IPS-20b (cell line): ENCODE data around the gene IGFBP7.

ENCODE experiments used
- H3K27ac ChIP-seq: one replicate; pipeline ENCODE4 v1.5.1; 2013; ENCODE audit warnings: low read length
- H3K27me3 ChIP-seq: 2 replicates; pipeline ENCODE4 v1.6.1; 2013; ENCODE audit warnings: mild to moderate bottlenecking, low read length, inconsistent platforms; ENCODE audit not compliant: insufficient read depth
- H3K36me3 ChIP-seq: 2 replicates; pipeline ENCODE4 v1.6.1; 2013; ENCODE audit warnings: low read depth, mild to moderate bottlenecking, inconsistent platforms, low read length, moderate library complexity; ENCODE audit not compliant: insufficient read depth
- H3K4me1 ChIP-seq: 2 replicates; pipeline ENCODE4 v1.6.1; 2013; ENCODE audit warnings: mild to moderate bottlenecking, control low read depth, inconsistent platforms, low read length, moderate library complexity; ENCODE audit not compliant: insufficient read depth
- H3K4me3 ChIP-seq: 2 replicates; pipeline ENCODE4 v1.5.1; 2013; ENCODE audit warnings: mild to moderate bottlenecking, low read length, inconsistent platforms
- H3K9ac ChIP-seq: 2 replicates; pipeline ENCODE4 v1.6.1; 2013; ENCODE audit warnings: low read depth, mild to moderate bottlenecking, inconsistent platforms, low read length, moderate library complexity
- H3K9me3 ChIP-seq: 2 replicates; pipeline ENCODE4 v1.6.1; 2013; ENCODE audit warnings: mild to moderate bottlenecking, low read depth, low read length, inconsistent platforms; ENCODE audit not compliant: insufficient read depth

IGFBP7 gene

DNA sequence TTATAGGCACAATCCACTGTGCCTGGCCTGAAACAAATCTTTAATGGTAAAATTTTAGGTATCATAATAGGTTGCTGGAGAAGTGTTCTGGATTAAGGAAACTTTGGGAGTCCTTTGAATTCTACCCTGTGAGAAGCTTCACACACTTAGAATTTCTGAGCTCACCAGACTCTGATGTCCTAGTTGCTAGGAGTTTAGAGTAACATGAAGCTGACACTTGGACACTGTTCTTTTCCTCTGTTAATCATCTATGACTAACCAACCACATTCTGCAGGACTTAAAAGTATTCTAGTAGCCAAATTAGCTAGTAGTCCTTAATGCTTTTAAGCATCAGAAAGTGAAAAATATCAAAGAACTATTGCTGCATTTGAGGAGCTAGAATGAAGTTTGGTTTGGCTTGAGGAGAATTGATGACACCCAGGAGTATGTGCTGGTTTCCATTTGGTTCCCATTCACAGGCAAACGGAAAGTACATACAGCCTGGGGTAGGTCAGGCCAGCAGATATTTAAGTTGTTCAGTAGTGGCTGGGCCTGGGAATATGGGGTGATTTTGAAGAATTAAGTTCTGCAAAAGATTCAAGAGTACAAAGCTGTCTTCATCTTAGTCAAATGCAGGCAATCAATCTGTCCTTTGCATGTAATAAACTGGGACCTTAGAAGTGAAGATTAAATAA is 38.8 kb upstream of the IGFBP7 start:
- H3K9ac ChIP-seq: no peak overlapping the region
- H3K27ac ChIP-seq: no peak overlapping the region
- H3K4me3 ChIP-seq: no peak overlapping the region
- no peaks in the 10 kb centered on the region for H3K36me3 ChIP-seq
- H3K4me1 ChIP-seq: no peaks in the 10 kb centered on the region
- peaks cover 6% of the 10 kb centered on the region; the same call in 1 of the 2 replicates for H3K27me3 ChIP-seq
- no peaks in the 10 kb centered on the region for H3K9me3 ChIP-seq

DNA sequence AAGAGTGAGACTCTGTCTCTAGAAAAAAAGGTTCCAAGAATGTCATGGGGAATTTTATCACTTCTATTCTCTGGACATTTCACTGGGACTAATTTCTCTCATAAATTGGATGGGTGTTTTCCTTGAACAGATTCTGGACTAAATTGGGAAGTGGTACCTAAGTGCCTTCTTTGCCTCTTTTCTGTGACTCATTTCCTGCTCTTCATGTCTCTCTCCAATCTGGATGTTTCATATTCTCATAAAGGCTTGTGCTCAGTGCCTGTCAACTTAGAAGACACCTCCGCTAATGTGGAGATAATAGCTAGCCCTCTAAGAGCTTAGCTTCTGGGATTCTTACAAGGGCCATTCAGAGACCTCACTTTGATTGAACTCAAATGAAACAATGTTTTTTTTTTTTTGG is 38.0 kb upstream of the IGFBP7 start:
- no peaks in the 10 kb centered on the region for H3K27me3 ChIP-seq
- no peaks in the 10 kb centered on the region for H3K36me3 ChIP-seq
- H3K27ac ChIP-seq: no peak overlapping the region

DNA sequence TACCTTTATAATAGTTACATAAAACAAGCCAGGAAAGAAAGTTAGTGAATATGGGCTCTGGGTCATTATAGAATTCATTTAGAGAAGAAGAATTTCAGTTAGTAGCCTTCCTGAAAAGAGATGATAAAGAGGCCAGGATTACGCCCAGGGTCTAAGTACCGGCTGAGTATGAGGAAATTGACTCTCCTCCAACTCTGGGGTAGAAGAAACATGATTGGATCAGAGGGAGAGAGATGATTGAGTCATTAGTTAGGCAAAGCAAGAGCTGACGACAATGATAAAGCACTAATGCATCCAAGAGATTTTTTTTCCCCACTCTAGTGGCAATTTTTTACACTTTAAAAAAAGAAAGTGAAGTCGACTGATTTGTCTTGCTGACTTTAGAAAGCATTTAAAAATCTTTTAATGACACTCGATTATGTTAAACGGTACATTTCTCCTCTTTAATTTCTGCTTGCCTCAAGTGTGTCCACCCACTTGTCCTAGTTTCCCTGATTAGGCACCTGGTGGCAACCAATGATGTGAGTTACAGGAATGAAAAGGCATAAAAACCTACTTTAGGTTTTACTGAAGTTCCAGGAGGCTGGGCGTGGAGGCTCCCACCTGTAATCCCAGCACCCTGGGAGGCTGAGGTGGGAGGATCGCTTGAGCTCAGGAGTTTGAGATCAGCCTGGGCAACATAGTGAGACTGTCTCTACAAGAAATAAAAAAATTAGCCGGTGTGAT is 37.3 kb upstream of the IGFBP7 start:
- Histone ChIP-seq H3K9me3 (no peaks in the 10 kb centered on the region), H3K36me3 (no peaks in the 10 kb centered on the region), H3K4me1 (no peaks in the 10 kb centered on the region), H3K9ac (no peak overlapping the region), H3K4me3 (no peak overlapping the region), H3K27me3 (no peaks in the 10 kb centered on the region), H3K27ac (no peak overlapping the region)

More for the DNA sequence above, 38.0 kb upstream of the IGFBP7 start:
- no peaks in the 10 kb centered on the region for H3K4me1 ChIP-seq
- no peaks in the 10 kb centered on the region for H3K9me3 ChIP-seq
- H3K9ac ChIP-seq: no peak overlapping the region
- H3K4me3 ChIP-seq: no peak overlapping the region

DNA sequence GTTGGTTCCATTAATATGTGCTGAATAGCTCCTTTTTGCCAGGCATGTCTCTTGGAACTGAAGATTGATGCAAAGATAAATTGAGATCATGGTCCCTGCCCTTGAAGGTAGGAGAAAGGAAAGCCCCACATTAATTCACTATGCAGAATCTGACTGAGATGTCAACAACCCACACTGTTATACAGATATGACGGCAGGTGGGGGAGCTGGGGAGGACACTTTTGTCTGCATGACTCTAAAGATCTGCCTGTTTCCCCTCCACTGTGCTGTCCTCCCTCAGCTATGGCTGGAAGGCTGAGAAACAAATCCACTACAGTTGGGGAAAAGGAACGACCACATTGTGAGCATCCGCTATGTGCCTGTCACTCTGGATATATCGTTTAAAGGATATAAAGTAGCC is 36.3 kb upstream of the IGFBP7 start:
- no peak overlapping the region for H3K4me3 ChIP-seq
- no peaks in the 10 kb centered on the region for H3K36me3 ChIP-seq
- no peaks in the 10 kb centered on the region for H3K27me3 ChIP-seq
- no peaks in the 10 kb centered on the region for H3K4me1 ChIP-seq
- no peak overlapping the region for H3K27ac ChIP-seq
- no peak overlapping the region for H3K9ac ChIP-seq
- no peaks in the 10 kb centered on the region for H3K9me3 ChIP-seq

DNA sequence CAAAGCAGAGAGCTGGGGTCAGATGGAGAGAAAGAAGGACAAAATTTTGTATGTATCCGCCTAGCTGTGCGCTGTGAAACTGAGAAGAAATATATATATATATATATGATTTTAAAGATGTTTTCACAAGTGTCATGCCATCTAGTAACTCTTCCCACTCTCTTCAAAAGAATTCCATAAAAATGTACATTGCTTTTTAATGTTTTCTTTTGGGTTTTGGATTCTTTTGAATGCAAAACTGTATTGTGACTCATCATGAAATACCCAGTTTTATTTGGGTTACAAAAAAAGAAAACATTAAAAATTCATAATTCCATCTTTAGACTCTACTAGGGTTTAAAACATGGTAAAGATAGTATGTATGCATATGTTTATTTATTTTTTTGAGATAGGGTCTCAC is 34.3 kb upstream of the IGFBP7 start:
- no peak overlapping the region for H3K4me3 ChIP-seq
- H3K27ac ChIP-seq: no peak overlapping the region
- H3K9ac ChIP-seq: no peak overlapping the region

DNA sequence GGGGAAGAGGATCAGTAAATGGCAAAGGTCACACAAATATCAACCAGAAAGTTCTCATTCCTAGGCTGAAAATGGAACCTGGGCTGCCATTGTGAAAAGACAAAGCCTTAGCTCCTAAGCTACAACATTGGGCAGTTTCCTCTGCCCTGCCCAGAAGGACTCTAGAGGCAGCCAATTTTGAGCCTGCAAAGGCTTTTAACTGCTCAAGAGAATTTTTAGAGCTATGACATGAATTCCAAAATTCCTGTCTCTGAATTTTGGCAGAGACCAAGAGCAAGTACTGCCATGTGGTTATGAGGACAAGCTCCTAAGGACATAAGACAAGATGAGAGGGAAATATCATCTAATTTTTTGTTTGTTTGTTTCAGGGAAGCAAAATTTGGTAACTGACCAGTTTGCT is 29.6 kb upstream of the IGFBP7 start:
- H3K4me3 ChIP-seq: no peak overlapping the region
- no peaks in the 10 kb centered on the region for H3K36me3 ChIP-seq
- peaks cover 23% of the 10 kb centered on the region for H3K9me3 ChIP-seq

More for the DNA sequence above, 34.3 kb upstream of the IGFBP7 start:
- Histone ChIP-seq H3K36me3 (no peaks in the 10 kb centered on the region), H3K9me3 (no peaks in the 10 kb centered on the region), H3K27me3 (no peaks in the 10 kb centered on the region), H3K4me1 (no peaks in the 10 kb centered on the region)

DNA sequence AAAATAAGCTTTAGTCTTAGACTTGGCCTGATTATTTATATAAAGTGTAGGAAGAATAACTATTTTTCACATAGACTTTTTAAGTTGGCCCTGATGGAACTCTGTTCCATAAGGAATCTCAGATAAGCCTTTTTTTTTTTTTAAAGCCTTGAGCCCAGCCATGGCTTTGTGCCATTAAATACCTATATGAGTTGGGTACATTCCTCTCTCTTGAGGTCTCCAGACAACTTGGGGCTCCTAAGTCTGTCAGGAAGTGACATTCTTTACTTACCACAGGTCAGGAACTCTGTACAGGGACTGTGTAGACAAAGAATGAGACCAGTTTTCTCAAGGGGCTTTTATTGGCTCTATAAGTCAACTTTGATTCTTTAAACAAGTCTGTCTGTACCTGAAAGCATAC is 27.1 kb upstream of the IGFBP7 start:
- Histone ChIP-seq H3K4me1 (peaks cover 2% of the 10 kb centered on the region; the same call in 1 of the 2 replicates), H3K27ac (no peak overlapping the region), H3K9ac (no peak overlapping the region), H3K36me3 (no peaks in the 10 kb centered on the region), H3K9me3 (peaks cover 23% of the 10 kb centered on the region), H3K4me3 (no peak overlapping the region), H3K27me3 (no peaks in the 10 kb centered on the region)

More for the DNA sequence above, 29.6 kb upstream of the IGFBP7 start:
- Histone ChIP-seq H3K27ac (no peak overlapping the region), H3K4me1 (no peaks in the 10 kb centered on the region), H3K9ac (no peak overlapping the region), H3K27me3 (no peaks in the 10 kb centered on the region)

DNA sequence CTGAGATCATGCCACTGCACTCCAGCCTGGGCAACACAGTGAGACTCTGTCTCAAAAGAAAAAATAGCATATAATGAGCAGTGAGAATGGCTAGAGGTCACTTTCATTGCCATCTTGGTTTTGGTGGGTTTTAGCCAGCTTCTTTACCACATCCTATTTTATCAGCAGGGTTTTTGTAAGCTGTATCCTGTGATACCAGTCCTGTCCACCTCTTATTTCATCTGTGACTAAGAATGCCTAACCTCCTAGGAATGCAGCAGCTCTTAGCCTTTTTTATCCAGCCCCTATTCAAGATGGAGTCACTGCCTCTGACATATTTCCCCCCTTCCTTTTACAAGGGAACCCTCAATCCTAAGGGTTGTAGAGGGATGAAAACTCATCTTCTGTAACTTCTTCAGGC is 26.1 kb upstream of the IGFBP7 start:
- Histone ChIP-seq H3K4me3 (no peak overlapping the region), H3K36me3 (no peaks in the 10 kb centered on the region), H3K27ac (no peak overlapping the region), H3K4me1 (peaks cover 6% of the 10 kb centered on the region; the same call in 1 of the 2 replicates), H3K9ac (no peak overlapping the region), H3K9me3 (peaks cover 23% of the 10 kb centered on the region), H3K27me3 (no peaks in the 10 kb centered on the region)

DNA sequence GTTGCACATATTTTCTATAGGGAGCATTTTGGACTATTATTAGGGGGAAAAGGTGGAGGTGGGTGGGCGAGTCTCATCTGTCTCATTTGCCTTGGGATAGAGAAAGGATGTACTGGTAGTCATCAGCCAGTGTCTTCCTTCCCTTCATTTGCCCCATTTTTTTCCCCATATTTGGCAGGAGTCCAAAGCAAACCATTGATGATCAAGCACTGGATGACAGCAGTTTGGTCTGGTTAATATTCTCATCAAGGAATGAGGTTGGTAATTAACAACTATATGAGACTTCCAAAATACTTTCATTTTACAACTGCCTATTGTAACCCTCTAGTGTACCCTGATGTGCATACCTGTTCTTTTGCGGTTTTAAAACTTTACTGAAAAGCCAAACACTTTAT is 22.6 kb upstream of the IGFBP7 start:
- peaks cover 12% of the 10 kb centered on the region for H3K9me3 ChIP-seq
- H3K27me3 ChIP-seq: no peaks in the 10 kb centered on the region
- peaks cover 6% of the 10 kb centered on the region; the same call in 1 of the 2 replicates for H3K4me1 ChIP-seq
- H3K4me3 ChIP-seq: no peak overlapping the region
- H3K27ac ChIP-seq: no peak overlapping the region
- H3K9ac ChIP-seq: no peak overlapping the region
- no peaks in the 10 kb centered on the region for H3K36me3 ChIP-seq

DNA sequence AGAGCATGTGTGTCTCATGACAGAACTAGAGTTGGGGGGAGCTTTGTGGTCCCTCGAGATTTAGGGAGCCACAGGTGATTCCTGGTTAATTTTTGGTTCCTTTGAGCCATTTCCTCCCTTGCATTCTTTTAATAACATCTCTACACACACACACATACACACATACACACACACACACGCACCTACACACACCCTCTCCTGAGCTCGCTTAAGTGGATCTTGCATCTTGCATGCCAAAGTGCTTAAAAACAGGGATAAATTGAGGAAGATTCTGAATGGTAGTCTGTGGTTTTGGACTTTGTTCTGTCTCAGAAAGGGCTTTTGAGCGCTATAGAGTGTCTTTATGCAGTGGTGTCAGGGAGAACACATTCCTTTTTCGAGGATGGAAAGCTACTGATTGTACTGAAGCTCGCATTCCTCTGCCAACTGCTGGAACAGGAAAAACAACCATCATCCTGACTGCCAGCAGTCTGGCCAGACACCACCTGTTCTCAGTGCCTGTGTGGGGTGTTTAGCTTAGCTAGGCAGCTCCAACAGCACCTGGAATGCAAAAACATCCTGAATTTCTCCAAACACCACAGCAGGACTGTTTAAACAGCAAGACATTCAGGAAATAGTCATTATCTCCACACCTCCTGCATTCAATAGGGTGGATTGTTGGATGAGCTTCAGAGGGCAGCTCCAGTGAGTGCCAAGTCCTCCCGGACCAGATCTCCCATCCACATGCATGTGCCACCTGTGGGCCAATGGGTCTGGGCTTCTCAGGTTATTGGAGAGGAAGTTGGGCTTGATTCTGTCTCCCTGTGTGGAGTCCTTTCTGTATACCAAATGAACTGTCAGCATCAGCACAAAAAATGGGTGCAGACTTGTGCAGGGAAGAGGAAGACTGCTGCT is 21.9 kb upstream of the IGFBP7 start:
- H3K27me3 ChIP-seq: no peaks in the 10 kb centered on the region
- H3K4me1 ChIP-seq: peaks cover 6% of the 10 kb centered on the region; the same call in 1 of the 2 replicates
- no peak overlapping the region for H3K27ac ChIP-seq
- no peaks in the 10 kb centered on the region for H3K36me3 ChIP-seq
- peaks cover 11% of the 10 kb centered on the region for H3K9me3 ChIP-seq
- no peak overlapping the region for H3K4me3 ChIP-seq
- no peak overlapping the region for H3K9ac ChIP-seq

DNA sequence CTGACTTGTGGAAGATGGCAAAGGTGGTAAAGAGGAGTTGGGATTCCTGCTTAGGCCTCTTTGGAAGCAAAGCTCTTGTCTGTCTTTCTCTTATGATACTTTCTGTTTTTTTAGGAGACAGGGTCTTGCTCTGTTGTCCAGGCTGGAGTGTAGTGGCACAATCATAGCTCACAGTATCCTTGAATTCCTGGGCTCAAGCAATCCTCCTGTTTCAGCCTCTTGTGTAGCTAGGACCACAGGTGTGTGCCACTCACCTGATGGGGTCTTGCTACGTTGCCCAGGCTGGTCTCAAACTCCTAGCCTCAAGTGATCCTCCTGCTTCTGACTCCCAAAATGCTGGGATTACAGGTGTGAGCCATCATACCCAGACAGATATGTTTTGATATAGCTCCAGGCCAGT is 19.3 kb upstream of the IGFBP7 start:
- Histone ChIP-seq H3K9ac (no peak overlapping the region), H3K4me1 (peaks cover 6% of the 10 kb centered on the region; the same call in 1 of the 2 replicates), H3K4me3 (no peak overlapping the region), H3K36me3 (no peaks in the 10 kb centered on the region), H3K27ac (no peak overlapping the region), H3K9me3 (peaks cover 11% of the 10 kb centered on the region; the same call in 1 of the 2 replicates), H3K27me3 (no peaks in the 10 kb centered on the region)
